MM.1S (cell line): ENCODE measurements around the gene PRX.

Experiments
- EZH2phosphoT487 ChIP-seq: fragments of 300-600 bp; sonication (generic); IDR thresholded peaks from 2 replicates; pipeline ENCODE4 v1.6.1; 2018; ENCODE audit warnings: antibody characterized with exemption, low read length
- TF ChIP-seq, protein P1 (sequence below): fragments of 300-600 bp; sonication (generic); IDR thresholded peaks from 2 replicates; pipeline ENCODE4 v1.5.1; 2016; ENCODE audit warnings: antibody characterized with exemption, low read length, mixed read lengths

DNA sequence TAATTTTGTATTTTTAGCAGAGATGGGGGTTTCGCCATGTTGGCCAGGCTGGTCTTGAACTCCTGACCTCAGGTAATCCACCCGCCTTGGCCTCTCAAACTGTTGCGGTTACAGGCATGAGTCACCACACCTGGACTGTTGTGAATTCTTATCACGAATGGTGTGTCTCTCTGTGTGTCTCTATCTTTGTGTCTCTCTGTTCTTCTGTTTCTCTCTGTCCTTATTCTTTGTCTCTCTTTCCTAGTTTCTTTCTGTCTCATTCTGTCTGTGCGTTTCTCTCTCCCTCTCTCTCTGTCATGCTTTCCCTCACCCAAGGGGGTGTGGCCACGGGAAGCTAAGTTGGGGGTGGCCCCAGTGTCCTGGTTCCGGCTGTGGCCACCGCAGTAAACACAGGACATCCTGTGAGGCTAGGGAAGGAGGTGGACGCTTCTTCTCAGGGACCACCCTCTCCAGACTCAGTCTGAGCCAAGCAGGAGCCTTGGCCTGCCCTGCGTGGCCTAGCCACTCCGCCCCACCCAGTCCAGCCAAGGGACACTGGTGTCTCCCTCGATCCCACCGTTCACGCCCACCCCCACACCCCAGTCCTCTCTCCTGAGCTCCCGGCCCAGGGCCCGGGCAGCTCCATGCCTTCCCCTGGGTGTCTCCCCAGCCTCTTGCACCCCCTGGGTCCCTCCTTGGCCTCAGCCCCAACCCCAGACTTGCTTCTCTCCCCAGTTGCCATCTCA lies 3.9 kb upstream of the PRX start:
- TF ChIP-seq EZH2phosphoT487 = no peak
- TF ChIP-seq, protein P1, sequence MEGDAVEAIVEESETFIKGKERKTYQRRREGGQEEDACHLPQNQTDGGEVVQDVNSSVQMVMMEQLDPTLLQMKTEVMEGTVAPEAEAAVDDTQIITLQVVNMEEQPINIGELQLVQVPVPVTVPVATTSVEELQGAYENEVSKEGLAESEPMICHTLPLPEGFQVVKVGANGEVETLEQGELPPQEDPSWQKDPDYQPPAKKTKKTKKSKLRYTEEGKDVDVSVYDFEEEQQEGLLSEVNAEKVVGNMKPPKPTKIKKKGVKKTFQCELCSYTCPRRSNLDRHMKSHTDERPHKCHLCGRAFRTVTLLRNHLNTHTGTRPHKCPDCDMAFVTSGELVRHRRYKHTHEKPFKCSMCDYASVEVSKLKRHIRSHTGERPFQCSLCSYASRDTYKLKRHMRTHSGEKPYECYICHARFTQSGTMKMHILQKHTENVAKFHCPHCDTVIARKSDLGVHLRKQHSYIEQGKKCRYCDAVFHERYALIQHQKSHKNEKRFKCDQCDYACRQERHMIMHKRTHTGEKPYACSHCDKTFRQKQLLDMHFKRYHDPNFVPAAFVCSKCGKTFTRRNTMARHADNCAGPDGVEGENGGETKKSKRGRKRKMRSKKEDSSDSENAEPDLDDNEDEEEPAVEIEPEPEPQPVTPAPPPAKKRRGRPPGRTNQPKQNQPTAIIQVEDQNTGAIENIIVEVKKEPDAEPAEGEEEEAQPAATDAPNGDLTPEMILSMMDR = no peak
